ENCODE results near the gene TMEM45A. TPM values are rescaled to one million over a fixed set of nuclear protein-coding genes. Genes with fewer than 3 reads are reported as not detected.

TMEM45A gene
- total RNA-seq, 4 donors from 2014 or later = 9.4 to 36.5 (median 14.0) TPM

DNA sequence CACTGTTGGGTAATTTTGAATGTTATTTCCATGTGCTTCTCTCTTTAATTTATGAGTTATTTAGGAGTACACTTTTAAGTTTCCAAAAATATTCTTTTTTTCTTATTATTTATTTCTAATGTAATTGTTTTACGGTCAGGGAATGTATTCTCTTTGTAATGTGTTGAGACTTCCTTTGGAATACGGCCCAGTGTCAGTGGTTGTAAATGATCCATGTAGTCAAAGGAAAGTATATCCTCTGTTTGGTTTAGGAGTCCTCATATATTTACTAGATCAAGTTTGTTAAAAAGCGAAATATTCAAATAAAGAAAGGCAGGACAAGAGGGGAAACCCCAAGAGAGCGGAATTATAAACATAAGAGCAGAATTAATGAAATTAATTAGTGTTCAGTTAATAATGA lies 68.0 kb downstream of the TMEM45A start:
- whole genome bisulfite sequencing, 2 donors = 84 to 85% methylated on average over 4 of the region's 4 CpGs
- DNase-seq (ENCODE audit: low spot score in 2 of 2) = no peak
- Histone ChIP-seq H3K27ac (no peak overlapping the region), H3K4me3 (no peak overlapping the region), H3K36me3 (no peaks in the 10 kb centered on the region), H3K4me1 (peaks cover 0 to 10% (median 0%) of the 10 kb centered on the region in 4 donors), H3K9me3 (no peaks in the 10 kb centered on the region), H3K27me3 (no peaks in the 10 kb centered on the region)
- TF ChIP-seq POLR2A (IDR thresholded peaks at IDR 0.05) = no peak
- no peak for TF ChIP-seq EP300 (IDR thresholded peaks at IDR 0.05)
- TF ChIP-seq, protein P1, sequence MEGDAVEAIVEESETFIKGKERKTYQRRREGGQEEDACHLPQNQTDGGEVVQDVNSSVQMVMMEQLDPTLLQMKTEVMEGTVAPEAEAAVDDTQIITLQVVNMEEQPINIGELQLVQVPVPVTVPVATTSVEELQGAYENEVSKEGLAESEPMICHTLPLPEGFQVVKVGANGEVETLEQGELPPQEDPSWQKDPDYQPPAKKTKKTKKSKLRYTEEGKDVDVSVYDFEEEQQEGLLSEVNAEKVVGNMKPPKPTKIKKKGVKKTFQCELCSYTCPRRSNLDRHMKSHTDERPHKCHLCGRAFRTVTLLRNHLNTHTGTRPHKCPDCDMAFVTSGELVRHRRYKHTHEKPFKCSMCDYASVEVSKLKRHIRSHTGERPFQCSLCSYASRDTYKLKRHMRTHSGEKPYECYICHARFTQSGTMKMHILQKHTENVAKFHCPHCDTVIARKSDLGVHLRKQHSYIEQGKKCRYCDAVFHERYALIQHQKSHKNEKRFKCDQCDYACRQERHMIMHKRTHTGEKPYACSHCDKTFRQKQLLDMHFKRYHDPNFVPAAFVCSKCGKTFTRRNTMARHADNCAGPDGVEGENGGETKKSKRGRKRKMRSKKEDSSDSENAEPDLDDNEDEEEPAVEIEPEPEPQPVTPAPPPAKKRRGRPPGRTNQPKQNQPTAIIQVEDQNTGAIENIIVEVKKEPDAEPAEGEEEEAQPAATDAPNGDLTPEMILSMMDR (IDR thresholded peaks at IDR 0.05) = no peak

DNA sequence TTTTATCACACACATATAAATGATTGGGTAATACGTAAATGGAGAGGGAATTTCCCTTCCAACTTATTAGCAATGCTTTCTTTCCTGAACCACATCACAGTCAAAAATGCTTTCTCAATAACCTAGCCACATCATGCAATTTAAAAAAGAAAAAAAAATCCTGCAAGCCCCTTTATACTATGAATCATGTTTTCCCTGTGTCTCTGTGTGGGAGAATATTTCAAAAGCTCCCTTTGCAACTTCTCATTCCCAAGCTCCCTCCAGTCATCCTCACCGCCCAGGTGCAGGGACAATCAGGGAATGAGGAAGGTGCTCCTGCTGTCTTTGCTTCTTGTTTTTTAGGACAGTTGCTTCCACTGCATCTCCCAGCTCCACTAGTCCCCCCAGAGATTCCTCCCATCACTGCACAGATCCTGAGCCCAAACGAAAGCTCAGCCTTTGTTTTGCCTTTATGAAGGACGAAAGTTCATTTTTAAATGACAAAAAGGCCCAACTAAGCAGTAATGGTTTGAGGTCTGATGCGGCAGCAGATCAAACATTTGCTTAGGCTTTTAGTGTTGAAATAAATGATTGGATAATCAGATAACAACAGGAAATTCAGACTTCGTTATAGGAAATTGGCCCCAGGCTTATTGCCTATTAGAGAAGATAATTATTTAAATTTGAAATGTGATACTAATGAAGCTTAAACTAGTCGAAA lies 69.2 kb downstream of the TMEM45A start:
- WGBS, 2 donors = 72 to 74% methylated on average over 7 of the region's 7 CpGs
- Histone ChIP-seq H3K27ac (peak overlapping the region in 1 of 4 donors; percentile 20), H3K4me3 (no peak overlapping the region), H3K9me3 (no peaks in the 10 kb centered on the region), H3K4me1 (peaks cover 0 to 7% (median 0%) of the 10 kb centered on the region in 4 donors), H3K36me3 (no peaks in the 10 kb centered on the region), H3K27me3 (no peaks in the 10 kb centered on the region)
- DNase-seq (ENCODE audit: low spot score in 2 of 2) = no peak
- peak in 1 of 2 donors; percentile 27 for TF ChIP-seq EP300 (IDR thresholded peaks at IDR 0.05)
- TF ChIP-seq, protein P1 (IDR thresholded peaks at IDR 0.05) = no peak
- no peak for TF ChIP-seq POLR2A (IDR thresholded peaks at IDR 0.05)

DNA sequence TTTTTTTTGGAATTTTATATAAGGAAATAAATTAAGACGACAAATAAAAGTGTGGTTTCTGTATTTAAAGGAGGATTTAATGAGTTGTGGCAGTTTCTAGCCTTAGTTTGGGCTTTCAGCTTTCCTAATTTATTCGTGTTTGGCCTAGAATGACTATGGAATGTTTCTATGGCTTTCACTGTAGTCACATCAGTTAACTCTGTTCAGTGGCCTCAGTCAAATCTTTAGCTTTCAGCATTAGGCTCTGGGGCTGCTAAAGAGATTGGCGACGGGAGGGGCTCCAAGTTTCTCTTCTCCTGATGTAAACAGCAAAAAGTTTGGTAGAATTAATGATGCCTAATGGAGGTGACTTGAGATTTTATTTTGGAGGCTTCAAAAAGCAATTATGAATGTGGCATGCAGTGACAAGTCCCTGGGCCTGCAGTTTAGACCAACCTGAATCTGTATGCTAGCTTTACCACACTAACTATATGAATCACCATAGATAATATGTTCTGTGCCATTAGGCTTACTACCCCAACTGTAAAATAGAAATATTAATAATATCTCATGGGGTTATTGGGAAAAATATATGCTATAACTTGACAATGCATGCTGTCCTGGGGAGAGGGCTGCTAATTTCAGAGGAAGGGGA lies 69.9 kb downstream of the TMEM45A start:
- Histone ChIP-seq H3K36me3 (no peaks in the 10 kb centered on the region), H3K4me3 (no peak overlapping the region), H3K27me3 (no peaks in the 10 kb centered on the region), H3K4me1 (no peaks in the 10 kb centered on the region), H3K27ac (peak overlapping the region in 1 of 4 donors; percentile 20), H3K9me3 (no peaks in the 10 kb centered on the region)
- TF ChIP-seq, protein P1 (IDR thresholded peaks at IDR 0.05) = no peak
- TF ChIP-seq EP300 (IDR thresholded peaks at IDR 0.05) = no peak
- no peak for TF ChIP-seq POLR2A (IDR thresholded peaks at IDR 0.05)
- WGBS, 2 donors = 78 to 81% methylated on average over 4 of the region's 4 CpGs
- DNase-seq (ENCODE audit: low spot score in 2 of 2) = no peak

DNA sequence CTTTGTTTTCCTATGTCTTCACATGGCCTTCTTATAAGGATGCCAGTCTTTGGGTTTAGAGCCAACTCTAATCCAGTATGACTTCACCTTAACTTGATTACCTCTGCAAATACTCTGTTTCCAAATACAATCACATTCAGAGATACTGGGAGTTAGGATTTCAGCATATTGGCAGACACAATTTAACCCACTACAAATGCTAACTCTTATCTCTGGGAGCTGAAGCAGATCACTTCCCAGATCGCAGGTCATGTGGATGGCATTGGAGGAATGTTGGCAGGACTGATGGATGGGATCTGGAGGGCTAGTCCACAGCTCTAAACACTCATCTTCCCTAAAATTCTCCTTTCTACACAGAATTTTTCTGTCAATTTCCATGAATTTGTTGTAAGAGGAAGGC lies 70.8 kb downstream of the TMEM45A start:
- DNase-seq (ENCODE audit: low spot score in 2 of 2) = no peak
- no peaks in the 10 kb centered on the region for H3K27me3 ChIP-seq
- H3K4me1 ChIP-seq = no peaks in the 10 kb centered on the region
- TF ChIP-seq, protein P1 (IDR thresholded peaks at IDR 0.05) = no peak
- no peak for TF ChIP-seq EP300 (IDR thresholded peaks at IDR 0.05)
- no peak for TF ChIP-seq POLR2A (IDR thresholded peaks at IDR 0.05)
- no peak overlapping the region for H3K4me3 ChIP-seq
- 67 to 71% methylated on average over 1 of the region's 1 CpG for WGBS, 2 donors
- H3K36me3 ChIP-seq = no peaks in the 10 kb centered on the region
- H3K27ac ChIP-seq = no peak overlapping the region
- no peaks in the 10 kb centered on the region for H3K9me3 ChIP-seq

DNA sequence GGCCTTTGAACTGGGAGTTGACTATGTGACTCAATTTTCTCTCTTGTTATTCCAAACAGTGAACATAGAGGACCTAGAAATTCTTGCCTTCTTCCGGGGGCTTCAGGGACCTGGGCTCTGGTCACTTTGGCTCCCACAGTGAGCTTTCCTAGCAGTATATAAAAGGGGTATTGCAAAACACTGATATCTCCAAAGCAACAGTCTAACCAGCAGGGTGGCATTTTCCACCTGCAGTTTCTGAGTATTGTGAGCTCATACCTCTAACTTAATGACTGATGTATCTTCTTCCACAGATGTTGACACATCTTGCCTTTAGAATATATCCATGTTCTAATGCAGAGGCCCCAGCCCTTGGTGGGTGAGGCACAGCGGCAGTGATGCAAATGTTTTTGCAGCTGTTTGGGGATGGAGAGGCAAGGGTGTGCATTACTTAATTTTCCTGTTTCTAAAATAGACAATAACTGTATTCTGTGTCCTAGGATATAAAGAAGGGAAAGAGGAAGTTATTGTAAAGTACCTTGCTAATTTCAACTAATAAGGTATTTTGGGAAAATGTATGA lies 71.3 kb downstream of the TMEM45A start:
- whole genome bisulfite sequencing, 2 donors = 68 to 77% methylated on average over 2 of the region's 2 CpGs
- H3K4me3 ChIP-seq = no peak overlapping the region
- DNase-seq (ENCODE audit: low spot score in 2 of 2) = no peak
- H3K9me3 ChIP-seq = no peaks in the 10 kb centered on the region
- no peaks in the 10 kb centered on the region for H3K4me1 ChIP-seq
- H3K27me3 ChIP-seq = no peaks in the 10 kb centered on the region
- TF ChIP-seq, protein P1 (IDR thresholded peaks at IDR 0.05) = no peak
- TF ChIP-seq POLR2A (IDR thresholded peaks at IDR 0.05) (no peak), EP300 (IDR thresholded peaks at IDR 0.05) (no peak)
- H3K27ac ChIP-seq = no peak overlapping the region
- H3K36me3 ChIP-seq = no peaks in the 10 kb centered on the region

All from tibial nerve (tissue), 4 donors.